Measurements from ENCODE around the gene SLC24A3. TPM values are rescaled to one million over a fixed set of nuclear protein-coding genes. Genes with fewer than 3 reads are reported as not detected.
A peak's percentile ranks its signal among the peaks of the same experiment; 100 is the strongest.

SLC24A3 gene
- total RNA-seq, 1 experiment from 2014 or later, result 46.0 TPM

- no peak for DNase-seq (ENCODE audit: low spot score)
- no peak overlapping the region for H3K4me3 ChIP-seq (ENCODE audit: low read depth, low read length, poor library complexity, severe bottlenecking)
- intact Hi-C loops (cut with micrococcal nuclease; ENCODE audit: unreplicated experiment), result no loop called here
- no peaks in the 10 kb centered on the region for H3K9me3 ChIP-seq (ENCODE audit: low read depth, low read length, poor library complexity, severe bottlenecking)
- POLR2A ChIA-PET (ENCODE audit: low non-redundant PET), result no interaction called here
- no TSS peak for BruUV-seq (replicated peaks)
- TF ChIP-seq CTCF (conservative IDR thresholded peaks at IDR 0.05; ENCODE audit: low read depth, low read length) (no peak), EZH2 (IDR thresholded peaks at IDR 0.05; ENCODE audit: borderline replicate concordance, low read depth, low read length, poor library complexity, severe bottlenecking) (no peak)
- H3K27ac ChIP-seq (ENCODE audit: low read depth, low read length, poor library complexity, severe bottlenecking), result no peak overlapping the region
- CTCF ChIA-PET, result no interaction called here
- peaks cover 31% of the 10 kb centered on the region for H3K4me1 ChIP-seq (ENCODE audit: insufficient read depth, low read length, poor library complexity, severe bottlenecking)
- H3K36me3 ChIP-seq (ENCODE audit: insufficient read depth, low read length, poor library complexity, severe bottlenecking), result no peaks in the 10 kb centered on the region
- H3K27me3 ChIP-seq (replicated peaks; ENCODE audit: insufficient read depth, low read depth, low read length, poor library complexity), result no peaks in the 10 kb centered on the region
Measured at GRCh38 chr20:19427913-19428312, 215.5 kb downstream of the SLC24A3 start.

GRCh38 chr20:19428324-19428723 lies 215.9 kb downstream of the SLC24A3 start:
- Histone ChIP-seq H3K27ac (ENCODE audit: low read depth, low read length, poor library complexity, severe bottlenecking) (no peak overlapping the region), H3K4me3 (ENCODE audit: low read depth, low read length, poor library complexity, severe bottlenecking) (no peak overlapping the region), H3K9me3 (ENCODE audit: low read depth, low read length, poor library complexity, severe bottlenecking) (no peaks in the 10 kb centered on the region), H3K4me1 (ENCODE audit: insufficient read depth, low read length, poor library complexity, severe bottlenecking) (peaks cover 28% of the 10 kb centered on the region), H3K27me3 (replicated peaks; ENCODE audit: insufficient read depth, low read depth, low read length, poor library complexity) (no peaks in the 10 kb centered on the region), H3K36me3 (ENCODE audit: insufficient read depth, low read length, poor library complexity, severe bottlenecking) (no peaks in the 10 kb centered on the region)
- TF ChIP-seq CTCF (conservative IDR thresholded peaks at IDR 0.05; ENCODE audit: low read depth, low read length) (no peak), EZH2 (IDR thresholded peaks at IDR 0.05; ENCODE audit: borderline replicate concordance, low read depth, low read length, poor library complexity, severe bottlenecking) (no peak)
- ChIA-PET CTCF (no interaction called here), POLR2A (ENCODE audit: low non-redundant PET) (no interaction called here)
- DNase-seq (ENCODE audit: low spot score), result no peak
- no TSS peak for BruUV-seq (replicated peaks)
- intact Hi-C loops (cut with micrococcal nuclease; ENCODE audit: unreplicated experiment), result no loop called here

- CTCF ChIA-PET, result no interaction called here
- POLR2A ChIA-PET (ENCODE audit: low non-redundant PET), result no interaction called here
- no TSS peak for BruUV-seq (replicated peaks)
- Histone ChIP-seq H3K9me3 (ENCODE audit: low read depth, low read length, poor library complexity, severe bottlenecking) (no peaks in the 10 kb centered on the region), H3K4me1 (ENCODE audit: insufficient read depth, low read length, poor library complexity, severe bottlenecking) (peaks cover 31% of the 10 kb centered on the region), H3K36me3 (ENCODE audit: insufficient read depth, low read length, poor library complexity, severe bottlenecking) (no peaks in the 10 kb centered on the region), H3K4me3 (ENCODE audit: low read depth, low read length, poor library complexity, severe bottlenecking) (no peak overlapping the region), H3K27me3 (replicated peaks; ENCODE audit: insufficient read depth, low read depth, low read length, poor library complexity) (no peaks in the 10 kb centered on the region), H3K27ac (ENCODE audit: low read depth, low read length, poor library complexity, severe bottlenecking) (peak overlapping the region; percentile 37)
- DNase-seq (ENCODE audit: low spot score), result no peak
- TF ChIP-seq EZH2 (IDR thresholded peaks at IDR 0.05; ENCODE audit: borderline replicate concordance, low read depth, low read length, poor library complexity, severe bottlenecking) (no peak), CTCF (conservative IDR thresholded peaks at IDR 0.05; ENCODE audit: low read depth, low read length) (no peak)
- intact Hi-C loops (cut with micrococcal nuclease; ENCODE audit: unreplicated experiment), result no loop called here
Measured at GRCh38 chr20:19429538-19429937, 217.1 kb downstream of the SLC24A3 start.
